CD14-positive monocyte (primary cell): Measurements from ENCODE around the gene GRIK2. TPM values are rescaled to one million over a fixed set of nuclear protein-coding genes. Genes with fewer than 3 reads are reported as not detected.

Experiments
- DNase-seq, 3 donors: peaks; one replicate each; pipeline ENCODE4 v3.0.0-alpha.2; 2011 to 2022
- H2AFZ ChIP-seq: 2 replicates; pipeline ENCODE4 v1.6.0; 2012; ENCODE audit warnings: mild to moderate bottlenecking, low read depth, low read length, inconsistent platforms; ENCODE audit not compliant: insufficient read depth, poor library complexity, severe bottlenecking
- H3K27ac ChIP-seq, 2 donors: 1 replicate in 1 of 2; 2 replicates in 1 of 2; pipeline ENCODE4 v1.5.1; 2012 to 2013; ENCODE audit warnings: low read length in 2 of 2, control low read depth in 1 of 2, inconsistent platforms in 1 of 2, low read depth in 1 of 2, mild to moderate bottlenecking in 1 of 2
- H3K27me3 ChIP-seq, 2 donors: one replicate each; pipeline versions ENCODE4 v1.6.0 to v1.6.1; 2011 to 2013; ENCODE audit warnings: low read length in 2 of 2; ENCODE audit not compliant: control insufficient read depth in 2 of 2, insufficient read depth in 2 of 2
- H3K36me3 ChIP-seq, 2 donors: replicated peaks in 1 of 2; 1 replicate in 1 of 2; 2 replicates in 1 of 2; pipeline versions ENCODE4 v1.5.1 to v1.6.1; 2012 to 2013; ENCODE audit warnings: low read length in 2 of 2, control low read depth in 1 of 2, inconsistent platforms in 1 of 2, mild to moderate bottlenecking in 1 of 2; ENCODE audit not compliant: insufficient read depth in 2 of 2, control insufficient read depth in 1 of 2
- H3K4me1 ChIP-seq, 2 donors: 1 replicate in 1 of 2; 2 replicates in 1 of 2; pipeline versions ENCODE4 v1.5.1 to v1.6.1; 2012 to 2013; ENCODE audit warnings: low read length in 2 of 2, control low read depth in 1 of 2, inconsistent platforms in 1 of 2, mild to moderate bottlenecking in 1 of 2, moderate library complexity in 1 of 2; ENCODE audit not compliant: insufficient read depth in 2 of 2, control insufficient read depth in 1 of 2
- H3K4me2 ChIP-seq: replicated peaks from 2 replicates; pipeline ENCODE3; 2012; ENCODE audit warnings: low read length, moderate library complexity, mild to moderate bottlenecking; ENCODE audit not compliant: poor library complexity, severe bottlenecking; ENCODE audit errors: extremely low read depth
- H3K4me3 ChIP-seq, 3 experiments: fragments of 200-600 bp in 1 of 3; sonication (generic) in 1 of 3; replicated peaks in 1 of 3; 1 replicate in 2 of 3; 2 replicates in 1 of 3; pipeline ENCODE4 v1.5.1; 2011 to 2013; ENCODE audit warnings: low read length in 3 of 3, mild to moderate bottlenecking in 3 of 3, control low read depth in 2 of 3, low read depth in 2 of 3, inconsistent platforms in 1 of 3, moderate library complexity in 1 of 3
- H3K79me2 ChIP-seq: 2 replicates; pipeline ENCODE4 v1.6.0; 2012; ENCODE audit warnings: mild to moderate bottlenecking, control low read depth, inconsistent platforms, low read length, moderate library complexity; ENCODE audit not compliant: insufficient read depth
- H3K9ac ChIP-seq: 2 replicates; pipeline ENCODE4 v1.6.0; 2017; ENCODE audit warnings: low read length, mild to moderate bottlenecking; ENCODE audit not compliant: insufficient read depth, poor library complexity, severe bottlenecking
- H3K9me3 ChIP-seq, 2 donors: replicated peaks in 1 of 2; 1 replicate in 1 of 2; 2 replicates in 1 of 2; pipeline versions ENCODE4 v1.5.1 to v1.6.1; 2012 to 2013; ENCODE audit warnings: low read length in 2 of 2, control low read depth in 1 of 2; ENCODE audit not compliant: control insufficient read depth in 1 of 2, insufficient read depth in 1 of 2
- H4K20me1 ChIP-seq: 2 replicates; pipeline ENCODE4 v1.6.0; 2012; ENCODE audit warnings: mild to moderate bottlenecking, low read length, control low read depth, moderate library complexity; ENCODE audit not compliant: insufficient read depth
- H3K27ac Mint-ChIP-seq, 7 donors: one replicate each; pipeline ENCODE4 v1.8.0; 2020; ENCODE audit warnings: mild to moderate bottlenecking in 7 of 7, mixed read lengths in 7 of 7, moderate library complexity in 6 of 7, inconsistent platforms in 2 of 7
- H3K27me3 Mint-ChIP-seq, 3 donors: one replicate each; pipeline ENCODE4 v1.8.0; 2021 to 2022; ENCODE audit warnings: low read depth in 3 of 3, mild to moderate bottlenecking in 3 of 3, mixed read lengths in 3 of 3, moderate library complexity in 3 of 3, inconsistent platforms in 1 of 3
- H3K36me3 Mint-ChIP-seq, 2 donors: one replicate each; pipeline ENCODE4 v1.8.0; 2020; ENCODE audit warnings: mixed read lengths in 2 of 2, inconsistent platforms in 1 of 2, mild to moderate bottlenecking in 1 of 2
- H3K4me1 Mint-ChIP-seq: one replicate; pipeline ENCODE4 v1.8.0; 2020; ENCODE audit warnings: mild to moderate bottlenecking, mixed read lengths
- H3K4me3 Mint-ChIP-seq, 2 donors: one replicate each; pipeline ENCODE4 v1.8.0; 2020; ENCODE audit warnings: mild to moderate bottlenecking in 2 of 2, mixed read lengths in 2 of 2, moderate library complexity in 1 of 2
- H3K9me3 Mint-ChIP-seq, 7 donors: one replicate each; pipeline ENCODE4 v1.8.0; 2020 to 2022; ENCODE audit warnings: mixed read lengths in 7 of 7, mild to moderate bottlenecking in 6 of 7, moderate library complexity in 6 of 7, inconsistent platforms in 2 of 7
- WGBS: methylation state at CpG from one replicate; pipeline ENCODE4 v1.1.5; 2013; ENCODE audit warnings: missing lambda C conversion rate; ENCODE audit not compliant: insufficient coverage; 5-methylcytosine and 5-hydroxymethylcytosine counted together
- intact Hi-C, 2 donors: fragments of 100-400 bp; cut with micrococcal nuclease; formaldehyde crosslinking; loops; one replicate each; pipeline versions ENCODE4 v1.15.0 to v1.15.1; 2023
- polyA plus RNA-seq, 3 donors: library from polyadenylated mRNA; depleted of rRNA in 1 of 3; unstranded in 2 of 3; stranded (reverse) in 1 of 3; fragments of 300-500 nt in 2 of 3; fragments of >200 nt in 1 of 3; fragmentation: Illumina TruSeq in 2 of 3; gene quantifications; 1 replicate in 2 of 3; 2 replicates in 1 of 3; pipeline ENCODE4 v1.2.3, GENCODE V29; 2012 to 2021
- TF ChIP-seq, protein P1 (sequence below): fragments of 200-600 bp; IDR thresholded peaks from one replicate; pipeline ENCODE4 v1.8.0; 2022; ENCODE audit warnings: antibody characterized with exemption, mild to moderate bottlenecking

The GRIK2 gene
- polyA plus RNA-seq, 3 donors = not detected

DNA sequence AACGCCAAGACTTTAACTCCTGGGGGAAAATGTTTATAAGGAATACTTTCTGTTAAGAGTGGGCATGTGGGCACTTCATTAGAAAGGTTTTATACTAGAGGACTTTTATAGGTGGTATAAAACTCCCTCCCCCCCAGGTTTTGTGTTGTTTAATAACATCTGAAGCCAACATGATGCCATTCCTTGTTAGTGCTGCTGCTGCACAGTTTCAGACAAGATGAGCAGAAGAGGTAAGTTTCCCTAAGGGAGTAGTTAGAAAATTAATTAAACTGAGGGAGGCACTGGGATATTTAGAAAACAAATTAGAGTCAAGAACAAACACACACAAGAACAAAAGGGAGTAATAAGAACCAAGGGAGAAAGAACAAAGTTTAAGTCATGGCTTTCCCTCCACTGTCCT, 362.4 kb downstream of the GRIK2 start:
- Histone ChIP-seq H2AFZ (no peak overlapping the region), H3K27ac (no peak overlapping the region), H3K4me2 (no peak overlapping the region), H3K4me3 (no peak overlapping the region), H3K9ac (no peak overlapping the region), H4K20me1 (no peaks in the 10 kb centered on the region), H3K36me3 (no peaks in the 10 kb centered on the region), H3K9me3 (no peaks in the 10 kb centered on the region), H3K79me2 (no peaks in the 10 kb centered on the region), H3K27me3 (no peaks in the 10 kb centered on the region), H3K4me1 (peaks cover 2 to 4% of the 10 kb centered on the region in 2 donors)
- Mint-ChIP-seq H3K27me3 (no peaks in the 10 kb centered on the region), H3K4me3 (no peak overlapping the region), H3K9me3 (peaks cover 0 to 8% (median 5%) of the 10 kb centered on the region in 7 donors), H3K27ac (no peak overlapping the region), H3K36me3 (no peaks in the 10 kb centered on the region), H3K4me1 (peaks cover 2% of the 10 kb centered on the region)
- WGBS = no CpG with 5 or more reads among the region's 1 CpG
- intact Hi-C loops = no loop called here
- TF ChIP-seq, protein P1, sequence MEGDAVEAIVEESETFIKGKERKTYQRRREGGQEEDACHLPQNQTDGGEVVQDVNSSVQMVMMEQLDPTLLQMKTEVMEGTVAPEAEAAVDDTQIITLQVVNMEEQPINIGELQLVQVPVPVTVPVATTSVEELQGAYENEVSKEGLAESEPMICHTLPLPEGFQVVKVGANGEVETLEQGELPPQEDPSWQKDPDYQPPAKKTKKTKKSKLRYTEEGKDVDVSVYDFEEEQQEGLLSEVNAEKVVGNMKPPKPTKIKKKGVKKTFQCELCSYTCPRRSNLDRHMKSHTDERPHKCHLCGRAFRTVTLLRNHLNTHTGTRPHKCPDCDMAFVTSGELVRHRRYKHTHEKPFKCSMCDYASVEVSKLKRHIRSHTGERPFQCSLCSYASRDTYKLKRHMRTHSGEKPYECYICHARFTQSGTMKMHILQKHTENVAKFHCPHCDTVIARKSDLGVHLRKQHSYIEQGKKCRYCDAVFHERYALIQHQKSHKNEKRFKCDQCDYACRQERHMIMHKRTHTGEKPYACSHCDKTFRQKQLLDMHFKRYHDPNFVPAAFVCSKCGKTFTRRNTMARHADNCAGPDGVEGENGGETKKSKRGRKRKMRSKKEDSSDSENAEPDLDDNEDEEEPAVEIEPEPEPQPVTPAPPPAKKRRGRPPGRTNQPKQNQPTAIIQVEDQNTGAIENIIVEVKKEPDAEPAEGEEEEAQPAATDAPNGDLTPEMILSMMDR = no peak
- no peak for DNase-seq

DNA sequence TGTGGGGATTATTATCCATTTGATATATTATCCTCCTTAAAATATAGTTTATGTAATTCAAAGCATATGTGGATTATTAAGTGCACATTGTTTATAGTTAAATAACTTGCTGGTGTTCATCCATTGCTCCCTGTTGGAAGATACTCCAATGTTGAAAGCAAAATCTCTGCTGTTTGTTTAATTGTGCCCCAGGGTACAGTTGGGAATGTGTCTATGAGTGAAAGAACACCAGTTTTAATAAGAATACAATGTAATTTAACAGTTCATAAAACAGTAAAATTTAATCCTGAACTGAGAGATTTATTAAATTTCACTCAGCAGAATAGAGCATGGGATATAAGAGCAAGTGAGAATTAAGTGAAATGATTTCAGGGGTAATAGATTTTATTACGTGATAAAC, 364.9 kb downstream of the GRIK2 start:
- intact Hi-C loops = no loop called here
- Histone ChIP-seq H2AFZ (no peak overlapping the region), H3K4me1 (peaks cover 16 to 21% of the 10 kb centered on the region in 2 donors), H3K36me3 (no peaks in the 10 kb centered on the region), H3K9ac (no peak overlapping the region), H4K20me1 (no peaks in the 10 kb centered on the region), H3K79me2 (no peaks in the 10 kb centered on the region), H3K27me3 (no peaks in the 10 kb centered on the region), H3K27ac (no peak overlapping the region), H3K9me3 (no peaks in the 10 kb centered on the region), H3K4me3 (no peak overlapping the region), H3K4me2 (no peak overlapping the region)
- no peak for DNase-seq
- TF ChIP-seq, protein P1 = no peak
- no peak overlapping the region for H3K27ac Mint-ChIP-seq
- no peaks in the 10 kb centered on the region for H3K36me3 Mint-ChIP-seq
- no peaks in the 10 kb centered on the region for H3K27me3 Mint-ChIP-seq
- H3K4me3 Mint-ChIP-seq = no peak overlapping the region
- no CpG with 5 or more reads among the region's 1 CpG for WGBS
- H3K4me1 Mint-ChIP-seq = peaks cover 20% of the 10 kb centered on the region
- H3K9me3 Mint-ChIP-seq = peaks cover 2 to 8% (median 4%) of the 10 kb centered on the region in 7 donors
